K562 (cell line): ENCODE results near the gene ALCAM. TPM values are rescaled to one million over a fixed set of nuclear protein-coding genes. Genes with fewer than 3 reads are reported as not detected.

Experiments
- ATF7 ChIP-seq: fragments of 450-650 bp; IDR thresholded peaks from 2 replicates; pipeline ENCODE4 v1.7.1; 2014; ENCODE audit warnings: mild to moderate bottlenecking, moderate library complexity
- HMGN3 ChIP-seq: IDR thresholded peaks from 2 replicates; pipeline ENCODE4 v1.6.1; 2011; ENCODE audit warnings: borderline replicate concordance, low read depth, mild to moderate bottlenecking, mixed read lengths, low read length; ENCODE audit not compliant: insufficient read length; ENCODE audit errors: extremely low read depth
- POLR2AphosphoS5 ChIP-seq: IDR thresholded peaks from 2 replicates; pipeline ENCODE4 v1.6.1; 2011; ENCODE audit warnings: mild to moderate bottlenecking, low read depth, low read length, moderate library complexity; ENCODE audit not compliant: control insufficient read depth, insufficient read depth
- SMC3 ChIP-seq: conservative IDR thresholded peaks from 2 replicates; pipeline ENCODE4 v1.6.1; 2011; ENCODE audit warnings: low read depth, low read length, improper control_type of control experiment; ENCODE audit not compliant: insufficient read depth
- SNIP1 ChIP-seq: fragments of 450-650 bp; IDR thresholded peaks from 2 replicates; pipeline ENCODE4 v1.7.1; 2017; ENCODE audit warnings: low read depth, mild to moderate bottlenecking
- SPI1 ChIP-seq: IDR thresholded peaks from 2 replicates; pipeline ENCODE4 v1.6.1; 2011; ENCODE audit warnings: low read depth, low read length, control low read depth, borderline replicate concordance
- TEAD4 ChIP-seq, 2 experiments: sonication (generic) in 1 of 2; formaldehyde crosslinking in 1 of 2; IDR thresholded peaks; 2 replicates each; pipeline versions ENCODE4 v1.6.1 to v1.8.0; 2012 to 2022; ENCODE audit warnings: borderline replicate concordance in 1 of 2, inconsistent platforms in 1 of 2, low read length in 1 of 2, mild to moderate bottlenecking in 1 of 2, missing genetic modification reagents in 1 of 2
- ZNF780A ChIP-seq: fragments of 250-450 bp; sonication (Bioruptor Pico); IDR thresholded peaks from 2 replicates; pipeline ENCODE4 v1.5.0; 2021; ENCODE audit warnings: mild to moderate bottlenecking
- polyA plus RNA-seq, 8 experiments: library from polyadenylated mRNA; depleted of rRNA in 4 of 8; stranded (reverse) in 5 of 8; unstranded in 3 of 8; fragments of >200 nt; fragmentation: Nextera tagmentation in 2 of 8; fragmentation: Illumina TruSeq in 1 of 8; extraction: Ambion mirVana in 2 of 8; extraction: Trizol in 1 of 8; gene quantifications; 2 replicates each; pipeline versions ENCODE4 v1.2.1 to v1.2.3, GENCODE V29; 2011 to 2014; ENCODE audit warnings: inconsistent platforms in 1 of 8, missing spikeins in 1 of 8
- total RNA-seq, 7 experiments: library from RNA; depleted of rRNA in 6 of 7; stranded (reverse); fragments of >200 nt in 6 of 7; fragmentation: Illumina TruSeq in 2 of 7; extraction: Trizol in 2 of 7; gene quantifications; 2 replicates each; pipeline versions ENCODE4 v1.2.1 to v1.2.3, GENCODE V29; 2011 to 2021; ENCODE audit warnings: low replicate concordance in 1 of 7
- TF ChIP-seq, protein P1 (sequence below), 2 experiments: fragments of 450-650 bp; formaldehyde crosslinking in 1 of 2; IDR thresholded peaks; 2 replicates each; pipeline versions ENCODE4 v1.4.0 to v1.6.1; 2014 to 2020; ENCODE audit warnings: mild to moderate bottlenecking in 2 of 2, borderline replicate concordance in 1 of 2, low read depth in 1 of 2
- TF ChIP-seq, protein P2 (sequence below): fragments of 450-650 bp; formaldehyde crosslinking; IDR thresholded peaks from 2 replicates; pipeline ENCODE4 v1.4.0; 2022; ENCODE audit warnings: missing genetic modification characterization
- TF ChIP-seq, protein P3 (sequence below): fragments of 450-650 bp; IDR thresholded peaks from 2 replicates; pipeline ENCODE4 v1.6.1; 2016
- TF ChIP-seq, protein P4 (sequence below): IDR thresholded peaks from 2 replicates; pipeline ENCODE4 v1.6.1; 2014; ENCODE audit warnings: antibody characterized with exemption

Gene ALCAM
- total and polyA plus RNA-seq, 9 of the 15 experiments (the other 6 are each of a cell fraction or from before 2014, with no cell fraction given) = 0.03 to 0.98 (median 0.14) TPM; not detected in 1

DNA sequence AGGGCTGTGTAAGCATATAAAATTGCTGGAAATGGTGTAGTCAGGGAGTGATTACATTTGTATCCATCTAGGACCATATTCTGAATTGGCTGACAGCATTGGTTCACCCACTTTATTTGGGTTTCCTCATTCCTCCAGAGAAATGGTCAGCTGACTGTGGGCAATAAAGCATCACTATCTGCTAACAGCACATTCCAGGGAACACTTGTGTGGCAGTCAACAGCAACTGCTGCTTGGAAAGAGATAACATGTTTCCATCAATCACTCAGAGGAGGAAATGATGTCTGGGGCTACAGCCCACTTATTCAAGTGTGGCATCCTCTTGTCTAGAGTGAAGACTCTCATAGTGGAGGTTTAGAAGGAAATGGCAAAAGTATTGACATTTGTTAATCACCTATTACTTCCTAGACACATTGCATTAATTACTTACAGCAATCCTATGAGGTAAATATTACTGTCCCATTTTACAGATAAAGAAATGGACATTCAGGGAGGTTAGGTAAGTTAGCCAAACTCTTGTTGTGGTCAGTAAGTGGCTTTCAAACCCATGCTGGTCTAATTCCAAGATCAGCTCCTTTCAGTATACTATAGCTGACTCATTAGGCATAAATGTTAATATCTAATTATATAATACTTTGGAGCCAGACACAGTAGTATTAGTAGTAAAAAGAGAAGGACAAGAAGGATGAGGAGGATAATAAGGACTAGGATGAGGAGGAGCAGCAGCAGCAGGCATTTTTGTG is 247.8 kb downstream of the ALCAM start (continued):
- TF ChIP-seq, protein P1, sequence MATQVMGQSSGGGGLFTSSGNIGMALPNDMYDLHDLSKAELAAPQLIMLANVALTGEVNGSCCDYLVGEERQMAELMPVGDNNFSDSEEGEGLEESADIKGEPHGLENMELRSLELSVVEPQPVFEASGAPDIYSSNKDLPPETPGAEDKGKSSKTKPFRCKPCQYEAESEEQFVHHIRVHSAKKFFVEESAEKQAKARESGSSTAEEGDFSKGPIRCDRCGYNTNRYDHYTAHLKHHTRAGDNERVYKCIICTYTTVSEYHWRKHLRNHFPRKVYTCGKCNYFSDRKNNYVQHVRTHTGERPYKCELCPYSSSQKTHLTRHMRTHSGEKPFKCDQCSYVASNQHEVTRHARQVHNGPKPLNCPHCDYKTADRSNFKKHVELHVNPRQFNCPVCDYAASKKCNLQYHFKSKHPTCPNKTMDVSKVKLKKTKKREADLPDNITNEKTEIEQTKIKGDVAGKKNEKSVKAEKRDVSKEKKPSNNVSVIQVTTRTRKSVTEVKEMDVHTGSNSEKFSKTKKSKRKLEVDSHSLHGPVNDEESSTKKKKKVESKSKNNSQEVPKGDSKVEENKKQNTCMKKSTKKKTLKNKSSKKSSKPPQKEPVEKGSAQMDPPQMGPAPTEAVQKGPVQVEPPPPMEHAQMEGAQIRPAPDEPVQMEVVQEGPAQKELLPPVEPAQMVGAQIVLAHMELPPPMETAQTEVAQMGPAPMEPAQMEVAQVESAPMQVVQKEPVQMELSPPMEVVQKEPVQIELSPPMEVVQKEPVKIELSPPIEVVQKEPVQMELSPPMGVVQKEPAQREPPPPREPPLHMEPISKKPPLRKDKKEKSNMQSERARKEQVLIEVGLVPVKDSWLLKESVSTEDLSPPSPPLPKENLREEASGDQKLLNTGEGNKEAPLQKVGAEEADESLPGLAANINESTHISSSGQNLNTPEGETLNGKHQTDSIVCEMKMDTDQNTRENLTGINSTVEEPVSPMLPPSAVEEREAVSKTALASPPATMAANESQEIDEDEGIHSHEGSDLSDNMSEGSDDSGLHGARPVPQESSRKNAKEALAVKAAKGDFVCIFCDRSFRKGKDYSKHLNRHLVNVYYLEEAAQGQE (IDR thresholded peaks at IDR 0.05; ENCODE audit: borderline replicate concordance) = peak; percentile 29; the same call in 1 of the 2 replicates
- TF ChIP-seq, protein P1 (CRISPR knock-in tag; IDR thresholded peaks at IDR 0.05; ENCODE audit: low read depth) = no peak
- TF ChIP-seq ZNF780A (CRISPR knock-in tag) (no peak), SNIP1 (no peak), HMGN3 (peak; percentile 59), SMC3 (no peak), SPI1 (peak; percentile 49; the same call in 1 of the 2 replicates), POLR2AphosphoS5 (peak; percentile 97), TEAD4 (IDR thresholded peaks at IDR 0.05; ENCODE audit: low read length) (peak; percentile 99), TEAD4 (CRISPR knock-in tag; IDR thresholded peaks at IDR 0.05; ENCODE audit: borderline replicate concordance) (no peak), ATF7 (peak; percentile 55; the same call in 1 of the 2 replicates)
- TF ChIP-seq, protein P2, sequence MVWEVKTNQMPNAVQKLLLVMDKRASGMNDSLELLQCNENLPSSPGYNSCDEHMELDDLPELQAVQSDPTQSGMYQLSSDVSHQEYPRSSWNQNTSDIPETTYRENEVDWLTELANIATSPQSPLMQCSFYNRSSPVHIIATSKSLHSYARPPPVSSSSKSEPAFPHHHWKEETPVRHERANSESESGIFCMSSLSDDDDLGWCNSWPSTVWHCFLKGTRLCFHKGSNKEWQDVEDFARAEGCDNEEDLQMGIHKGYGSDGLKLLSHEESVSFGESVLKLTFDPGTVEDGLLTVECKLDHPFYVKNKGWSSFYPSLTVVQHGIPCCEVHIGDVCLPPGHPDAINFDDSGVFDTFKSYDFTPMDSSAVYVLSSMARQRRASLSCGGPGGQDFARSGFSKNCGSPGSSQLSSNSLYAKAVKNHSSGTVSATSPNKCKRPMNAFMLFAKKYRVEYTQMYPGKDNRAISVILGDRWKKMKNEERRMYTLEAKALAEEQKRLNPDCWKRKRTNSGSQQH = 0 out of 2 replicates have a peak, but pooled peaks have one; percentile 16
- TF ChIP-seq, protein P3, sequence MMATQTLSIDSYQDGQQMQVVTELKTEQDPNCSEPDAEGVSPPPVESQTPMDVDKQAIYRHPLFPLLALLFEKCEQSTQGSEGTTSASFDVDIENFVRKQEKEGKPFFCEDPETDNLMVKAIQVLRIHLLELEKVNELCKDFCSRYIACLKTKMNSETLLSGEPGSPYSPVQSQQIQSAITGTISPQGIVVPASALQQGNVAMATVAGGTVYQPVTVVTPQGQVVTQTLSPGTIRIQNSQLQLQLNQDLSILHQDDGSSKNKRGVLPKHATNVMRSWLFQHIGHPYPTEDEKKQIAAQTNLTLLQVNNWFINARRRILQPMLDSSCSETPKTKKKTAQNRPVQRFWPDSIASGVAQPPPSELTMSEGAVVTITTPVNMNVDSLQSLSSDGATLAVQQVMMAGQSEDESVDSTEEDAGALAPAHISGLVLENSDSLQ = peak; percentile 92
- TF ChIP-seq, protein P4, sequence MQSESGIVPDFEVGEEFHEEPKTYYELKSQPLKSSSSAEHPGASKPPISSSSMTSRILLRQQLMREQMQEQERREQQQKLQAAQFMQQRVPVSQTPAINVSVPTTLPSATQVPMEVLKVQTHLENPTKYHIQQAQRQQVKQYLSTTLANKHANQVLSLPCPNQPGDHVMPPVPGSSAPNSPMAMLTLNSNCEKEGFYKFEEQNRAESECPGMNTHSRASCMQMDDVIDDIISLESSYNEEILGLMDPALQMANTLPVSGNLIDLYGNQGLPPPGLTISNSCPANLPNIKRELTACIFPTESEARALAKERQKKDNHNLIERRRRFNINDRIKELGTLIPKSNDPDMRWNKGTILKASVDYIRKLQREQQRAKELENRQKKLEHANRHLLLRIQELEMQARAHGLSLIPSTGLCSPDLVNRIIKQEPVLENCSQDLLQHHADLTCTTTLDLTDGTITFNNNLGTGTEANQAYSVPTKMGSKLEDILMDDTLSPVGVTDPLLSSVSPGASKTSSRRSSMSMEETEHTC = peak; percentile 81
